ENCODE measurements around the gene IFNAR2.
"Not testable (repeated sequence)": the region's sequence is repeated elsewhere in the genome, so short reads cannot be mapped to it uniquely, and the experiment has no call there.

IFNAR2 gene

DNA sequence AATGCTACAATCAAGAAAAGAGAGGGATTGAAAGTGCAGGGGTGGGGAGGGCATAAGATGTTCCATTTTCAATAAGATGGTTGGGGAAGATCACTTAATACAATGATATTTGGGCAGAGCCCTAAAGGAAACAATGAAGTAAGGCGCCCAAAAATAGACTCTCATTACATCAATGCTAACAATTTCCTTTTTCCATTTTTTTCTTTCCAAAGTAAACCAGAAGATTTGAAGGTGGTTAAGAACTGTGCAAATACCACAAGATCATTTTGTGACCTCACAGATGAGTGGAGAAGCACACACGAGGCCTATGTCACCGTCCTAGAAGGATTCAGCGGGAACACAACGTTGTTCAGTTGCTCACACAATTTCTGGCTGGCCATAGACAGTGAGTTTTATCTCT lies 16.8 kb downstream of the IFNAR2 start:
- no peak overlapping the region for H3K4me2 ChIP-seq (ENCODE audit: low read length)
- H3K9ac ChIP-seq (ENCODE audit: low read depth, low read length): no peak overlapping the region
- H3K4me3 ChIP-seq (ENCODE audit: low read length): no peak overlapping the region
- no peaks in the 10 kb centered on the region for H3K9me3 ChIP-seq (replicated peaks; ENCODE audit: low read length)
- peaks cover 40% of the 10 kb centered on the region for H3K36me3 ChIP-seq (ENCODE audit: insufficient read depth, low read length)
- H3K27me3 ChIP-seq (ENCODE audit: control insufficient read depth, insufficient read depth, low read length): no peaks in the 10 kb centered on the region
- no peaks in the 10 kb centered on the region for H3K4me1 ChIP-seq (ENCODE audit: control insufficient read depth, insufficient read depth, low read length)

DNA sequence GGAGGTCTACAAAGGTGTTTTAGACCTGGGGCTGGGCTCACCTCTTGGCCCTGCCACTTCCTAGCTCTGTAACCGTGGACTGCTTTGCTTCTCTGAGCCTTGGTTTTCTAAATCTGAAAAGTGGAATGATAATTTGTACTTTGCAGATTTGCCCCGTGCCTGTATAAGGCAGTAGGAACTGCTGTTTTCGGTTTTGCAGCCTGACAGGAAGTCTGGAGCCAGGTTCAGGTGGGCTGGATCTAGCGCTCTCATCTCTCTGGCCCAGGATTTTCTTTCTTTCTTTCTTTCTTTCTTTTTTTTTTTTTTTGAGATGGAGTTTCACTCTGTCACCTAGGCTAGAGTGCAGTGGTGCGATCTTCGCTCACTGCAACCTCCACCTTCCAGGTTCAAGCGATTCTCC lies 17.2 kb downstream of the IFNAR2 start:
- Histone ChIP-seq H3K36me3 (ENCODE audit: insufficient read depth, low read length) (peaks cover 40% of the 10 kb centered on the region), H3K4me1 (ENCODE audit: control insufficient read depth, insufficient read depth, low read length) (no peaks in the 10 kb centered on the region), H3K4me3 (ENCODE audit: low read length) (no peak overlapping the region), H3K27me3 (ENCODE audit: control insufficient read depth, insufficient read depth, low read length) (no peaks in the 10 kb centered on the region), H3K9ac (ENCODE audit: low read depth, low read length) (no peak overlapping the region), H3K9me3 (replicated peaks; ENCODE audit: low read length) (no peaks in the 10 kb centered on the region), H3K4me2 (ENCODE audit: low read length) (no peak overlapping the region)

DNA sequence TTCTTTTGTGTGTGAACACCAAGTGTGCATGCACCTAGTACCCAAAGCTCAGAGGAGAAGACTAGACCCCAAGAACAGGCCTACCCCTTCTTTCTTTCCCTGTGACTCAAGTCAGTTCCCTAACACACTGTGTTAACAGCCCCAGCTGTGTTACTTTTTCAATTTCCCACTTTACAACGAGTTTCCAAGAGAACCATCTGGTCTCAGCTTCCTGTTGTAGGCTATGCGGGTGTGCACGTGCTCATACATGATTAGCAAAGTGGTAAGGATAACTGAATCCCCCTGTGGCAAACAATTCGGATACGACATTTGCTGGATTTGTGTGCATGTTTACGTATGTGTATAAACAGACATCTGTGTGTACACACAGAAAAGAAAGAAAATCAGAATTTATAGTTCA lies 17.9 kb downstream of the IFNAR2 start:
- Histone ChIP-seq H3K4me2 (ENCODE audit: low read length) (no peak overlapping the region), H3K4me1 (ENCODE audit: control insufficient read depth, insufficient read depth, low read length) (no peaks in the 10 kb centered on the region), H3K36me3 (ENCODE audit: insufficient read depth, low read length) (peaks cover 40% of the 10 kb centered on the region), H3K4me3 (ENCODE audit: low read length) (no peak overlapping the region), H3K27me3 (ENCODE audit: control insufficient read depth, insufficient read depth, low read length) (no peaks in the 10 kb centered on the region), H3K9ac (ENCODE audit: low read depth, low read length) (no peak overlapping the region), H3K9me3 (replicated peaks; ENCODE audit: low read length) (no peaks in the 10 kb centered on the region)

DNA sequence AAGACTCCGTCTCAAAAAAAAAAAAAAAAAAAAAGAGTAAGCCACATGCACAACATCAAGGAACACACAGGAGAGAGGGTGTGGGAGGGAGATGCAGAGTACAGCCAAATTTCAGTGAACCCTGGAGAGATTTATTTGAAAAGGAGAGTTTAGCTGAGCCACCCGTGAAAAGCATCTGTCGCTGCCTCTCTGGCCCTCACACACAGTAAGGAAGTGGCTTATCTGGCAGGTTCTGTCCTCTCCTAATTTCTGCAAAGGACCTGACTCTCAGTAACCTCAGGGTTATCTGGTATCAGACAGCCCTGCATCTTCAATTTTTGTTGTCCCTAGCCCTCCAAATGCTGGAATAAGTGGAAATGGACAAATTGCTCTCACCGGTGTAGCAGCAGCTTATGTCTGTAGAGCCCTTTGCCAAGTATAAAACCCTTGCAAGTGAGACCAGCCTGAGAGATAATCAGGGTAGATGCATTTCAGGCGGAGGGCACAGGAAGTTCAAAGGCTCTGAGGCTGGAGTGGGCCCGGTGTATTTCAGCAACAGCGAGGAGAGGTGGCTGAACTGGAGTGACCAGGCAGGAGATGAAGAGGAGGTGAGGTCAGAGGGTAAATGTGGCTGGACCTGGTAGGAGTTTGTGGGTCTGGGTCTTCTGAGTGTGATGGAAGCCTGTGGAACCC lies 19.7 kb downstream of the IFNAR2 start:
- H3K27me3 ChIP-seq (ENCODE audit: control insufficient read depth, insufficient read depth, low read length): no peaks in the 10 kb centered on the region
- no peak overlapping the region for H3K4me2 ChIP-seq (ENCODE audit: low read length)
- H3K4me1 ChIP-seq (ENCODE audit: control insufficient read depth, insufficient read depth, low read length): no peaks in the 10 kb centered on the region
- no peaks in the 10 kb centered on the region for H3K9me3 ChIP-seq (replicated peaks; ENCODE audit: low read length)
- H3K4me3 ChIP-seq (ENCODE audit: low read length): no peak overlapping the region
- H3K36me3 ChIP-seq (ENCODE audit: insufficient read depth, low read length): peaks cover 40% of the 10 kb centered on the region
- no peak overlapping the region for H3K9ac ChIP-seq (ENCODE audit: low read depth, low read length)

DNA sequence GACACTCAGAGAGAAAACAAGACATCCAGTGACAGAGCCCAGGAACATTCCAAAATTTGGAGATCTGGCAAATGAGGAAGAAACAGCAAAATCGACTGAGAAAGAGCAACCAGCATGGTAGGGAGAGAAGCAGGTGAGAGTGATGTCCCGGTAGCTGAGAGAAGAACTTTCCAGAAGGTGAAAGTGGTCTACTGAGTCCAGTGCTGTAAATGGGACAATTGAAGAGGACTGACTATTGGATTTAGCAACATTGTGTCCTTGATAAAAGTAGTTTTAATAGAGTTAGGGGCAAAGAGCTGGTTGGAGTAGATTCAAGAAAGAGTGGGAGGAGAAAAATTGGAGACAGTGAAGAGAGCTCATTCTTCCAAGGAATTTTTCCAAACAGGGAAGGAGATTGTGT lies 21.4 kb downstream of the IFNAR2 start:
- H3K9me3 ChIP-seq (replicated peaks; ENCODE audit: low read length): no peaks in the 10 kb centered on the region
- H3K4me1 ChIP-seq (ENCODE audit: control insufficient read depth, insufficient read depth, low read length): no peaks in the 10 kb centered on the region
- no peak overlapping the region for H3K9ac ChIP-seq (ENCODE audit: low read depth, low read length)
- no peak overlapping the region for H3K4me3 ChIP-seq (ENCODE audit: low read length)
- no peak overlapping the region for H3K4me2 ChIP-seq (ENCODE audit: low read length)
- H3K27me3 ChIP-seq (ENCODE audit: control insufficient read depth, insufficient read depth, low read length): no peaks in the 10 kb centered on the region
- H3K36me3 ChIP-seq (ENCODE audit: insufficient read depth, low read length): peaks cover 37% of the 10 kb centered on the region

DNA sequence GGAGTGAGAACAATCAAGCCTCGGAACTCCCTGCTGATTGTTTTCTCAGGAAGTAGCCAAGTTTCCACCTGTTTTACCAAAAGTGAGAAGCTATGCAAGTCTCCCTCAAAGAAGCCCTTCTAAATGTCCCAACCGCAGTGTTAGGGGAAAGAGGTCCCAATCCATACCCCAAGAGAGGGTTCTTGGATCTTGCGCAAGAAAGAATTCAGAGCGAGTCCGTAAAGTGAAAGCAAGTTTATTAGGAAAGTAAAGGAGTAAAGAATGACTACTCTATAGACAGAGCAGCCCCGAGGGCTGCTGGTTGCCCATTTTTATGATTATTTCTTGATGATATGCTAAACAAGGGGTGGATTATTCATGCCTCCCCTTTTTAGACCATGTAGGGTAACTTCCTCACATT lies 23.6 kb downstream of the IFNAR2 start:
- H3K36me3 ChIP-seq (ENCODE audit: insufficient read depth, low read length): peaks cover 38% of the 10 kb centered on the region
- H3K4me1 ChIP-seq (ENCODE audit: control insufficient read depth, insufficient read depth, low read length); H3K9ac ChIP-seq (ENCODE audit: low read depth, low read length); H3K4me3 ChIP-seq (ENCODE audit: low read length); H3K27me3 ChIP-seq (ENCODE audit: control insufficient read depth, insufficient read depth, low read length); H3K9me3 ChIP-seq (replicated peaks; ENCODE audit: low read length); H3K4me2 ChIP-seq (ENCODE audit: low read length): not testable (repeated sequence)

DNA sequence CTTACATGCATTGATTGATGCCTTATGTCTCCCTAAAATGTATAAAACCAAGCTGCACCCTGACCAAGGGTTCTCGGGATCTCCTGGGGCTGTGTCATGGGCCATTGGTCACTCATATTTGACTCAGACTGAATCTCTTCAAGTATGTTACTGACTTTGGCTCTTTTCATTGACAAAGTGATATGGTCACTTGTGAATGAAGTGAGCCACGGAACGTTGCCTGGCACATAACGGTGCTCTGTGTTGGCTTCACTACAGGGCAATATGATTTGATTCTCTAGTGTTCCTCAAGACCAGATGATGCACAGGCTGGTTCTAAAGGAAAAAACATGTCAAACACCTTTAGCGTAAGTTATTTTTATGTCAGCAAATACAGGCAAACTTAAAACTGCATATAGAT lies 25.0 kb downstream of the IFNAR2 start:
- H3K27me3 ChIP-seq (ENCODE audit: control insufficient read depth, insufficient read depth, low read length): no peaks in the 10 kb centered on the region
- H3K36me3 ChIP-seq (ENCODE audit: insufficient read depth, low read length): peaks cover 30% of the 10 kb centered on the region
- H3K4me2 ChIP-seq (ENCODE audit: low read length): no peak overlapping the region
- H3K9ac ChIP-seq (ENCODE audit: low read depth, low read length): no peak overlapping the region
- no peak overlapping the region for H3K4me3 ChIP-seq (ENCODE audit: low read length)
- H3K4me1 ChIP-seq (ENCODE audit: control insufficient read depth, insufficient read depth, low read length): peaks cover 10% of the 10 kb centered on the region
- no peaks in the 10 kb centered on the region for H3K9me3 ChIP-seq (replicated peaks; ENCODE audit: low read length)

DNA sequence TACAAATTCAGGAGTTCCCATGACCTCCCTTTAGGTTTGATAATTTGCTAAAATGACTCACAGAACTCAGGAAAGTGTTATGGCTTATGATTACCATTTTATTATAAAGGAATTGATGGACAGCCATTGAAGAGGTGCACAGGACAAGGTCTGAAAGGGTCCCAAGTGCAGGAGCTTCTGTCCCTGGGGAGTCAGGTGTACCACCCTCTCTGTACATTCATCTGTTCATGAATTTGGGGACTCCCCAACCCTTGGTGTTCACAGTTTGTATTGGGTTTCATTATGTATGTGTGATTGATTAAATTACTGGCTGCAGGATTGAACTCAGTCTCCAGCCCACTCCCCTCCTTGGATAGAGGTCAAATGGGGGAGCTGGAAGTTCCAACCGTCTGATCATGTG lies 25.7 kb downstream of the IFNAR2 start:
- no peaks in the 10 kb centered on the region for H3K9me3 ChIP-seq (replicated peaks; ENCODE audit: low read length)
- peaks cover 10% of the 10 kb centered on the region for H3K4me1 ChIP-seq (ENCODE audit: control insufficient read depth, insufficient read depth, low read length)
- H3K4me2 ChIP-seq (ENCODE audit: low read length): no peak overlapping the region
- no peak overlapping the region for H3K4me3 ChIP-seq (ENCODE audit: low read length)
- no peaks in the 10 kb centered on the region for H3K27me3 ChIP-seq (ENCODE audit: control insufficient read depth, insufficient read depth, low read length)
- no peak overlapping the region for H3K9ac ChIP-seq (ENCODE audit: low read depth, low read length)
- H3K36me3 ChIP-seq (ENCODE audit: insufficient read depth, low read length): peaks cover 28% of the 10 kb centered on the region

DNA sequence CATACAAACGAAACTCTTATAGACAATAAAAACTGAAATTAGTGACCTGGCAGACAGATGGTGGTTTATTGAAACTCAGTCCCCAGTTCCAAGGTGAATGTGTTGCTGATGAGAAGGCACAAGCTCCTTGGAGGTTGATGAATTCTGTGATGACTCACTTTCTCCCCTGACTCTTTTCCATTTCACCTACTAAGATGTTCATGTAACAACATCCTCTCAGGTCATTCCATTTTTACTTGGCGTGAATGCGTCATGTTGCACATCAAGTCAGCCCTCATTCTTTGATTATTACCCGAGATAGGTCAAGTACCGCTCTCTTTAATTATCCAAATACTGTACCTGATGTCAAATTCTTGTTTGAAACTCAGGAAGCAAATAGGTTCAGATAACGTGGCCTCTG lies 26.3 kb downstream of the IFNAR2 start:
- Histone ChIP-seq H3K9ac (ENCODE audit: low read depth, low read length) (no peak overlapping the region), H3K4me2 (ENCODE audit: low read length) (no peak overlapping the region), H3K4me1 (ENCODE audit: control insufficient read depth, insufficient read depth, low read length) (peaks cover 10% of the 10 kb centered on the region), H3K36me3 (ENCODE audit: insufficient read depth, low read length) (peaks cover 26% of the 10 kb centered on the region), H3K27me3 (ENCODE audit: control insufficient read depth, insufficient read depth, low read length) (no peaks in the 10 kb centered on the region), H3K9me3 (replicated peaks; ENCODE audit: low read length) (no peaks in the 10 kb centered on the region), H3K4me3 (ENCODE audit: low read length) (no peak overlapping the region)

DNA sequence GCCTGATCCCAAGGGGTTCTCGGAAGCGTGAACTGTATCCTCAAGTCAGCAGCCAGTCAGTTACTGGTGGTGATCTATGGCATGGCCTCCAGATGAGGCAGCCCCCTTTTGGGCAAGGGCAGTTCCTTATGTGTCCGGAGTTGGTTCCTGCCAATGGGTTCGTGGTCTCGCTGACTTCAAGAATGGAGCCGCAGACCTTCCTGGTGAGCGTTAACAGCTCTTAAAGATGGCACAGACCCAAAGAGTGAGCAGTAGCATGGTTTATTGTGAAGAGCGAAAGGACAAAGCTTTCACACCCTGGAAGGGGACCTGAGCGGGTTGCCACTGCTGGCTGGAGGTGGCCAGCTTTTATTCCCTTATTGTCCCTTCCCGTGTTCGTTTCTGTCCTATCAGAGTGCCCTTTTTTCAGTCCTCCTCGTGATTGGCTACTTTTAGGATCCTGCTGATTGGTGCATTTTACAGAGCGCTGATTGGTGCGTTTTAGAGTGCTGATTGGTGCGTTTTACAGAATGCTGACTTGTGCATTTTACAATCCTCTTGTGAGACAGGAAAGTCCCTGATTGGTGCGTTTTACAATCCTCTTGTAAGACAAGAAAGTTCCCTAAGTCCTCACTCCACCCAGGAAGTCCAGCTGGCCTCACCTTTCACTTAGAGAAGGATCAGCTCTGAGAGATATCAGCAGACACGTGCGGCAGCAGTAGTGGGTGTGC lies 27.5 kb downstream of the IFNAR2 start:
- H3K9me3 ChIP-seq (replicated peaks; ENCODE audit: low read length): no peaks in the 10 kb centered on the region
- no peak overlapping the region for H3K9ac ChIP-seq (ENCODE audit: low read depth, low read length)
- no peak overlapping the region for H3K4me3 ChIP-seq (ENCODE audit: low read length)
- peaks cover 25% of the 10 kb centered on the region for H3K36me3 ChIP-seq (ENCODE audit: insufficient read depth, low read length)
- peaks cover 20% of the 10 kb centered on the region for H3K4me1 ChIP-seq (ENCODE audit: control insufficient read depth, insufficient read depth, low read length)
- H3K4me2 ChIP-seq (ENCODE audit: low read length): no peak overlapping the region
- H3K27me3 ChIP-seq (ENCODE audit: control insufficient read depth, insufficient read depth, low read length): no peaks in the 10 kb centered on the region

DNA sequence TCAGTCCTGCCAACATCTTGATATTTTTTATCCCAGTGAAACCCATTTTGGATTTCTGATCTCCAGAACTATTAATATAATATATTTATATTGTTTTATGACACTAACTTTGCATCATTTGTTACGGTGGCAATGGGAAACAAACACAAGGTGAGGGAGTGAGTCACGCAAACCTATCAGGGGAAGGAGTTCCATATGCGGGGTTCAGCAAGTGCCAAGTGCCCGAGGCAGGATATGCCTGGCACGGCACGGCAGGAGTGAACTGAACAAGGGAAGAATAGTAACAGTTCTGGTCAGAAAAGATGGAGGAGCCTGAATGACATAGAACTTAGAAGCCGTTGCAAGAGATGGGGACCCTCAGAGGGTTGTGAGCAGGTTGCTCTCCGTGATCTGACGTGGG lies 28.7 kb downstream of the IFNAR2 start:
- Histone ChIP-seq H3K9ac (ENCODE audit: low read depth, low read length) (no peak overlapping the region), H3K9me3 (replicated peaks; ENCODE audit: low read length) (no peaks in the 10 kb centered on the region), H3K27me3 (ENCODE audit: control insufficient read depth, insufficient read depth, low read length) (no peaks in the 10 kb centered on the region), H3K4me2 (ENCODE audit: low read length) (no peak overlapping the region), H3K36me3 (ENCODE audit: insufficient read depth, low read length) (peaks cover 32% of the 10 kb centered on the region), H3K4me3 (ENCODE audit: low read length) (no peak overlapping the region), H3K4me1 (ENCODE audit: control insufficient read depth, insufficient read depth, low read length) (peaks cover 20% of the 10 kb centered on the region)

DNA sequence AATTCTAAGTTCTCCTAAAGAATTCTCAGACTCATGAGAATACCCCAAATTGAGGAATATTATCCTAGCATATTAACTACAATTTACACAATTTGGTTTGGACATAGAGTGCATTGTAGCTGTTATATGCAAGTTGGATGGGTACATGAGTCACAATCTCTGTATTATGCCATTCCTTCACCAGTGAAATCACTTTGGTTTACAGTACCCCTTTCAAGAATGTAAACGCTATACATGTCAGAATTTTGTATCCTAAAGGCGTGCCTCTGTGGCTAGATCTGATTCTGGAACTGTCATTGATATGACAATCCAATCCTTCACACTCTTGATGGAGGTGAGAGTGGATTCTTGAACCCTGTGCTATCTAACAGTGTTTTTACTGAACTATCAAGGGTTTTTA lies 29.7 kb downstream of the IFNAR2 start:
- Histone ChIP-seq H3K27me3 (ENCODE audit: control insufficient read depth, insufficient read depth, low read length) (no peaks in the 10 kb centered on the region), H3K4me2 (ENCODE audit: low read length) (no peak overlapping the region), H3K9ac (ENCODE audit: low read depth, low read length) (no peak overlapping the region), H3K4me1 (ENCODE audit: control insufficient read depth, insufficient read depth, low read length) (peaks cover 20% of the 10 kb centered on the region), H3K4me3 (ENCODE audit: low read length) (no peak overlapping the region), H3K9me3 (replicated peaks; ENCODE audit: low read length) (no peaks in the 10 kb centered on the region), H3K36me3 (ENCODE audit: insufficient read depth, low read length) (peaks cover 30% of the 10 kb centered on the region)

Measured in skeletal muscle satellite cell (primary cell).